KMS-11 (cell line): Measurements from ENCODE around the gene CPNE1.

Experiments used
- H2AFZ ChIP-seq: fragments of 200-600 bp; sonication (generic); 2 replicates; pipeline ENCODE4 v1.6.1; 2016; ENCODE audit warnings: antibody characterized with exemption, mixed run types, low read depth
- H3K27ac ChIP-seq: fragments of 200-600 bp; sonication (generic); 2 replicates; pipeline ENCODE4 v1.6.1; 2016; ENCODE audit warnings: mild to moderate bottlenecking, mixed run types
- H3K27me3 ChIP-seq: fragments of 200-600 bp; sonication (generic); 2 replicates; pipeline ENCODE4 v1.6.1; 2017; ENCODE audit warnings: mild to moderate bottlenecking, low read depth, mixed run types, moderate library complexity; ENCODE audit not compliant: insufficient read depth
- H3K36me3 ChIP-seq: fragments of 200-600 bp; sonication (generic); 2 replicates; pipeline ENCODE4 v1.6.1; 2017; ENCODE audit warnings: mild to moderate bottlenecking, mixed run types; ENCODE audit not compliant: insufficient read depth
- H3K4me1 ChIP-seq: fragments of 200-600 bp; sonication (generic); 2 replicates; pipeline ENCODE4 v1.6.1; 2016; ENCODE audit warnings: mild to moderate bottlenecking, low read depth, mixed run types; ENCODE audit not compliant: poor library complexity, severe bottlenecking
- H3K4me2 ChIP-seq: fragments of 200-600 bp; sonication (generic); 2 replicates; pipeline ENCODE4 v1.7.0; 2016; ENCODE audit warnings: mild to moderate bottlenecking, mixed run types
- H3K4me3 ChIP-seq: fragments of 200-600 bp; sonication (generic); IDR thresholded peaks from 2 replicates; pipeline ENCODE4 v1.6.1; 2017; ENCODE audit warnings: low read depth, low read length, mixed read lengths; ENCODE audit not compliant: insufficient read depth
- H3K79me2 ChIP-seq: fragments of 200-600 bp; sonication (generic); 2 replicates; pipeline ENCODE4 v1.6.1; 2016; ENCODE audit warnings: low read depth, mixed run types; ENCODE audit not compliant: insufficient read depth
- H3K9ac ChIP-seq: fragments of 200-600 bp; sonication (generic); 2 replicates; pipeline ENCODE4 v1.6.1; 2016; ENCODE audit warnings: mild to moderate bottlenecking, mixed run types
- H4K20me1 ChIP-seq: fragments of 200-600 bp; sonication (generic); 2 replicates; pipeline ENCODE4 v1.6.1; 2016; ENCODE audit warnings: mild to moderate bottlenecking, mixed run types; ENCODE audit not compliant: insufficient read depth
- CTCF ChIP-seq: fragments of 200-600 bp; sonication (generic); conservative IDR thresholded peaks from 2 replicates; pipeline ENCODE4 v1.6.1; 2017; ENCODE audit warnings: low read depth, mild to moderate bottlenecking, antibody characterized with exemption, low read length, moderate library complexity, mixed read lengths

Gene CPNE1

GRCh38 chr20:35598476-35598875 lies 66.2 kb downstream of the CPNE1 start:
- peaks cover 29% of the 10 kb centered on the region for H3K4me1 ChIP-seq
- H3K27ac ChIP-seq = no peak overlapping the region
- TF ChIP-seq CTCF = no peak
- no peak overlapping the region for H3K4me3 ChIP-seq
- H4K20me1 ChIP-seq = no peaks in the 10 kb centered on the region
- H2AFZ ChIP-seq = no peak overlapping the region
- H3K9ac ChIP-seq = no peak overlapping the region
- H3K36me3 ChIP-seq = no peaks in the 10 kb centered on the region
- no peaks in the 10 kb centered on the region for H3K79me2 ChIP-seq
- H3K27me3 ChIP-seq = no peaks in the 10 kb centered on the region
- no peak overlapping the region for H3K4me2 ChIP-seq

GRCh38 chr20:35597186-35597585 lies 67.5 kb downstream of the CPNE1 start:
- H3K4me2 ChIP-seq = no peak overlapping the region
- no peak for TF ChIP-seq CTCF
- H3K27me3 ChIP-seq = no peaks in the 10 kb centered on the region
- H3K27ac ChIP-seq = no peak overlapping the region
- peaks cover 41% of the 10 kb centered on the region for H3K4me1 ChIP-seq
- no peak overlapping the region for H2AFZ ChIP-seq
- H3K9ac ChIP-seq = no peak overlapping the region
- no peaks in the 10 kb centered on the region for H4K20me1 ChIP-seq
- no peaks in the 10 kb centered on the region for H3K36me3 ChIP-seq
- no peaks in the 10 kb centered on the region for H3K79me2 ChIP-seq
- no peak overlapping the region for H3K4me3 ChIP-seq

GRCh38 chr20:35595901-35596300 lies 68.8 kb downstream of the CPNE1 start:
- no peak for TF ChIP-seq CTCF
- no peaks in the 10 kb centered on the region for H4K20me1 ChIP-seq
- H3K4me1 ChIP-seq = peaks cover 50% of the 10 kb centered on the region
- no peak overlapping the region for H3K4me3 ChIP-seq
- no peak overlapping the region for H3K4me2 ChIP-seq
- H3K27ac ChIP-seq = no peak overlapping the region
- H3K27me3 ChIP-seq = no peaks in the 10 kb centered on the region
- H3K9ac ChIP-seq = no peak overlapping the region
- H3K36me3 ChIP-seq = no peaks in the 10 kb centered on the region
- no peak overlapping the region for H2AFZ ChIP-seq
- no peaks in the 10 kb centered on the region for H3K79me2 ChIP-seq

- Histone ChIP-seq H3K4me3 (no peak overlapping the region), H2AFZ (no peak overlapping the region), H3K4me1 (peaks cover 55% of the 10 kb centered on the region), H3K36me3 (no peaks in the 10 kb centered on the region), H3K79me2 (no peaks in the 10 kb centered on the region), H3K9ac (no peak overlapping the region), H3K27ac (no peak overlapping the region), H4K20me1 (no peaks in the 10 kb centered on the region), H3K4me2 (no peak overlapping the region), H3K27me3 (no peaks in the 10 kb centered on the region)
- TF ChIP-seq CTCF = no peak
Observed at GRCh38 chr20:35595456-35595855, 69.2 kb downstream of the CPNE1 start.
